Measurements from ENCODE around the gene PSME3IP1. TPM values are rescaled to one million over a fixed set of nuclear protein-coding genes. Genes with fewer than 3 reads are reported as not detected.

Gene PSME3IP1
- total RNA-seq, 1 donor from 2014 or later = 54.2 TPM

GRCh38 chr16:57179215-57179828 lies 6.5 kb downstream of the PSME3IP1 start:
- DNase-seq (ENCODE audit: missing footprints) = no peak
- intact Hi-C loops (cut with DNase I) = no loop called here
- no peak for ATAC-seq

GRCh38 chr16:57178793-57179212 lies 7.0 kb downstream of the PSME3IP1 start:
- DNase-seq (ENCODE audit: missing footprints) (no peak), ATAC-seq (no peak)
- intact Hi-C loops (cut with DNase I) = no loop called here

- ATAC-seq (no peak), DNase-seq (ENCODE audit: missing footprints) (no peak)
- intact Hi-C loops (cut with DNase I) = no loop called here
Observed at GRCh38 chr16:57178196-57178595, 7.6 kb downstream of the PSME3IP1 start.

- DNase-seq (ENCODE audit: missing footprints) (no peak), ATAC-seq (no peak)
- intact Hi-C loops (cut with DNase I) = no loop called here
Observed at GRCh38 chr16:57175896-57176295, 9.9 kb downstream of the PSME3IP1 start.

GRCh38 chr16:57172721-57173290 lies 13.0 kb downstream of the PSME3IP1 start:
- no peak for ATAC-seq
- intact Hi-C loops (cut with DNase I) = no loop called here
- DNase-seq (ENCODE audit: missing footprints) = no peak

GRCh38 chr16:57169327-57169726 lies 16.5 kb downstream of the PSME3IP1 start:
- DNase-seq (ENCODE audit: missing footprints) = no peak

GRCh38 chr16:57167953-57168352 lies 17.9 kb downstream of the PSME3IP1 start:
- intact Hi-C loops (cut with DNase I) = loop anchor here (1.0 kb wide), 1 partner anchor 84 kb away; no protein-coding TSS in a partner anchor
- DNase-seq (ENCODE audit: missing footprints) (no peak), ATAC-seq (peak; percentile 77)

More at GRCh38 chr16:57169327-57169726, 16.5 kb downstream of the PSME3IP1 start:
- intact Hi-C loops (cut with DNase I) = no loop called here
- no peak for ATAC-seq

GRCh38 chr16:57167538-57167937 lies 18.3 kb downstream of the PSME3IP1 start:
- no peak for DNase-seq (ENCODE audit: missing footprints)
- intact Hi-C loops (cut with DNase I) = loop anchor here (1.0 kb wide), 1 partner anchor 83 kb away; no protein-coding TSS in a partner anchor
- ATAC-seq = no peak

- ATAC-seq (peak; percentile 87), DNase-seq (ENCODE audit: missing footprints) (peak; percentile 68)
- intact Hi-C loops (cut with DNase I) = loop anchor here (1.0 kb wide), 1 partner anchor 83 kb away; no protein-coding TSS in a partner anchor
Observed at GRCh38 chr16:57166951-57167350, 18.9 kb downstream of the PSME3IP1 start.

- intact Hi-C loops (cut with DNase I) = no loop called here
- no peak for DNase-seq (ENCODE audit: missing footprints)
- ATAC-seq = no peak
Observed at GRCh38 chr16:57166451-57166850, 19.4 kb downstream of the PSME3IP1 start.

- DNase-seq (ENCODE audit: missing footprints) (no peak), ATAC-seq (no peak)
- intact Hi-C loops (cut with DNase I) = no loop called here
Observed at GRCh38 chr16:57165938-57166337, 19.9 kb downstream of the PSME3IP1 start.

- intact Hi-C loops (cut with DNase I) = no loop called here
Observed at GRCh38 chr16:57165483-57165882, 20.4 kb downstream of the PSME3IP1 start.

GRCh38 chr16:57163842-57164241 lies 22.0 kb downstream of the PSME3IP1 start:
- DNase-seq (ENCODE audit: missing footprints) (no peak), ATAC-seq (no peak)
- intact Hi-C loops (cut with DNase I) = no loop called here

More at GRCh38 chr16:57165483-57165882, 20.4 kb downstream of the PSME3IP1 start:
- DNase-seq (ENCODE audit: missing footprints) (no peak), ATAC-seq (no peak)

GRCh38 chr16:57159447-57159846 lies 26.4 kb downstream of the PSME3IP1 start:
- intact Hi-C loops (cut with DNase I) = no loop called here
- DNase-seq (ENCODE audit: missing footprints) (no peak), ATAC-seq (no peak)

- intact Hi-C loops (cut with DNase I) = no loop called here
- ATAC-seq = no peak
- no peak for DNase-seq (ENCODE audit: missing footprints)
Observed at GRCh38 chr16:57157533-57157932, 28.3 kb downstream of the PSME3IP1 start.

- no peak for DNase-seq (ENCODE audit: missing footprints)
- ATAC-seq = no peak
- intact Hi-C loops (cut with DNase I) = no loop called here
Observed at GRCh38 chr16:57156351-57156703, 29.5 kb downstream of the PSME3IP1 start.

- intact Hi-C loops (cut with DNase I) = no loop called here
- DNase-seq (ENCODE audit: missing footprints) (no peak), ATAC-seq (no peak)
Observed at GRCh38 chr16:57155702-57156350, 30.0 kb downstream of the PSME3IP1 start.

- intact Hi-C loops (cut with DNase I) = no loop called here
- ATAC-seq = no peak
- no peak for DNase-seq (ENCODE audit: missing footprints)
Observed at GRCh38 chr16:57153841-57154240, 32.0 kb downstream of the PSME3IP1 start.

GRCh38 chr16:57152096-57153093 lies 33.4 kb downstream of the PSME3IP1 start:
- ATAC-seq = no peak
- DNase-seq (ENCODE audit: missing footprints) = no peak
- intact Hi-C loops (cut with DNase I) = no loop called here

Data from Right ventricle myocardium inferior (tissue), 1 donor.